Activated CD4-positive, alpha-beta memory T cell treated with anti-CD3 and anti-CD28 coated beads for 36 hours (primary cell): ENCODE results near the gene BHLHA15. TPM values are rescaled to one million over a fixed set of nuclear protein-coding genes. Genes with fewer than 3 reads are reported as not detected.
"Not testable (repeated sequence)": the region's sequence is repeated elsewhere in the genome, so short reads cannot be mapped to it uniquely, and the experiment has no call there.

Experiments used
- CTCF ChIA-PET: fragments of 350-600 bp; sonication (Branson Sonifier 250); formaldehyde crosslinking; loops from one replicate; lab custom pipeline; 2021; ENCODE audit warnings: antibody characterized with exemption, inconsistent platforms; lab: Charles Lee
- POLR2A ChIA-PET: fragments of 350-600 bp; sonication (Branson Sonifier 250); formaldehyde crosslinking; loops from one replicate; lab custom pipeline; 2021; ENCODE audit warnings: antibody characterized with exemption; lab: Charles Lee
- DNase-seq: peaks from one replicate; pipeline ENCODE4 v3.0.0-alpha.2; 2020
- H3K27ac Mint-ChIP-seq: one replicate; pipeline ENCODE4 v1.8.0; 2021; ENCODE audit warnings: mixed read lengths
- H3K27me3 Mint-ChIP-seq: one replicate; pipeline ENCODE4 v1.8.0; 2021; ENCODE audit warnings: mixed read lengths
- H3K36me3 Mint-ChIP-seq: one replicate; pipeline ENCODE4 v1.8.0; 2021; ENCODE audit warnings: mixed read lengths
- H3K4me1 Mint-ChIP-seq: one replicate; pipeline ENCODE4 v1.8.0; 2021; ENCODE audit warnings: low read depth, mixed read lengths
- H3K4me3 Mint-ChIP-seq: one replicate; pipeline ENCODE4 v1.8.0; 2021; ENCODE audit warnings: mild to moderate bottlenecking, mixed read lengths
- H3K9me3 Mint-ChIP-seq: one replicate; pipeline ENCODE4 v1.8.0; 2021; ENCODE audit warnings: mixed read lengths
- intact Hi-C: fragments of 100-400 bp; cut with micrococcal nuclease; formaldehyde crosslinking; loops from one replicate; pipeline ENCODE4 v1.15.1; 2023
- total RNA-seq, 2 experiments: library from RNA; stranded (reverse); gene quantifications; one replicate each; pipeline ENCODE4 v1.2.3, GENCODE V29; 2021

The BHLHA15 gene
- total RNA-seq, 2 experiments from 2014 or later: 0.67 TPM; not detected in 1

DNA sequence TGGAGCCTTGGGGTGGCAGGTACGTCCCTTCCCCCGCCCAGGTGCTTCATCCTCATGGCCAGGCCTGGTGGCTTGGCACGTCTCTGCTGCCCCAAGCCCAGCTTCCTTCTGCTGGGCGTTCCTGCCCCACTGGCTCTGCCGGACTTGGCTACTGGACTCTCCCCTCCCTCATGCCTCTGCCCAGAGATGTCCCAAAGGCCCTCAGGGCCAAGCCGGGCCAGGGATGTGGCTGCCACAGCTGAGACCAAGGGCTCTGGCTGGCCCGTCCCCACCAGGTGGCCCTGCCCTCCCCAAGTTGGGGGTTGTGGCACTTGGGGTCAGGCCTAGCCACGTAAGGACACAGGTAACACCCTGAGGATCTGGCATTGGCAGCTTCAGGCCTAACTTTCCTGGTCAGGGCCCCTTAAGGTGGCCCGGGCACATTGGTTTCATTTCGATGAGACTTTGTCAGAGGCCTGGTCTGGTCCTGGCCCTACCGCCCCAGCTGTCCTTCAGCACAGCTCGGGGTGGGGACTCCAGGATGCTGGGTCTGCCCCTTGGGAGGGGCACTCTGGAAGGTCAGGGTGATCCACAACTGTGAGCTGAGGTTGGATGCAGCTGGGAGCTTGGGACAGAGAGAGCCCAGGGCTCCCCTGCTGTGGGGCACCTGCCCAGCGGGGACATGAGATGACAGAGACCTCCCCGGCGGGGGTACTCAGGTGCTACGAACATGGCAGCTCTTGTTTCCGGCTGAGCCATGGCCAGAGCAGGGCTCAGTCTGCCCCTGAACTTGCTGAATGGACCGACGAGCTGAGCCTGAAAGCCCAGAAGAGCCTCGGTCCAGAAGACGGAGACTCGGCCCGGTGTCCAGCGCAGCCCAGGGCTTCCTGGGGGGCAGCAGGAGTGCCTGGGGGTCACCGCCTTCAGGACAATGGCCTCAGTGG lies 2.9 kb downstream of the BHLHA15 start:
- Mint-ChIP-seq H3K27me3 (no peaks in the 10 kb centered on the region), H3K4me1 (peaks cover 16% of the 10 kb centered on the region), H3K27ac (no peak overlapping the region), H3K4me3 (no peak overlapping the region), H3K9me3 (no peaks in the 10 kb centered on the region), H3K36me3 (peaks cover 4% of the 10 kb centered on the region)
- ChIA-PET POLR2A (interaction anchor here (0.6 to 0.8 kb wide), 2 partner anchors 12 to 49 kb away, joined by 3 read pairs; no protein-coding TSS in a partner anchor), CTCF (no interaction called here)
- intact Hi-C loops: no loop called here
- no peak for DNase-seq

DNA sequence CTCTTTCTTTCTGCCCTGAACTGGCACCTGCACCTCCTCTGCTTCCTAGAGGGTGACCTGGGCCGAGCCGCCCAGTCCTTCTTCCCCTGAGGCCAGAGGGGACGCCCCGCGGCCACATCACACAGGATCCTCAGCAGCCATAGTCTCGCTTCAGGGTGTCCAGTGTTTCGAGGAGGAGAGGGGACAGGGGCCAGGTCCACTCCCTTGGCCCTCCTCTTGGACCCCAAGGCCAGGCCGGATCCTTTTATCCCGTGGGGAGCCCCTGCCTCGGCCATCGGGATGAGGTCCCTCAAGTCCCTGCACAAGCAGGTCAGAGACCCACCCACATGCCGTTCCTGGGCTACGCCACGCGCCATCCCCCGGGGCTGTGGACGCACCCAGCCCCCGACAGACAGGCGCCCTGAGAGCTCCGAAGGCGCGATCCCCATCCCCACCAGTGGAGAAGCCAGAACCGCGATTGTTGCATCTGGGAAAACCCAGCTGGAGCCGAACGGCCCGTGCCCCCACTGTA lies 3.6 kb downstream of the BHLHA15 start:
- H3K4me3 Mint-ChIP-seq: no peak overlapping the region
- intact Hi-C loops: no loop called here
- peaks cover 20% of the 10 kb centered on the region for H3K4me1 Mint-ChIP-seq
- POLR2A ChIA-PET: no interaction called here
- no peak for DNase-seq
- H3K27me3 Mint-ChIP-seq: no peaks in the 10 kb centered on the region
- H3K9me3 Mint-ChIP-seq: no peaks in the 10 kb centered on the region
- CTCF ChIA-PET: no interaction called here
- H3K36me3 Mint-ChIP-seq: peaks cover 6% of the 10 kb centered on the region
- H3K27ac Mint-ChIP-seq: no peak overlapping the region

DNA sequence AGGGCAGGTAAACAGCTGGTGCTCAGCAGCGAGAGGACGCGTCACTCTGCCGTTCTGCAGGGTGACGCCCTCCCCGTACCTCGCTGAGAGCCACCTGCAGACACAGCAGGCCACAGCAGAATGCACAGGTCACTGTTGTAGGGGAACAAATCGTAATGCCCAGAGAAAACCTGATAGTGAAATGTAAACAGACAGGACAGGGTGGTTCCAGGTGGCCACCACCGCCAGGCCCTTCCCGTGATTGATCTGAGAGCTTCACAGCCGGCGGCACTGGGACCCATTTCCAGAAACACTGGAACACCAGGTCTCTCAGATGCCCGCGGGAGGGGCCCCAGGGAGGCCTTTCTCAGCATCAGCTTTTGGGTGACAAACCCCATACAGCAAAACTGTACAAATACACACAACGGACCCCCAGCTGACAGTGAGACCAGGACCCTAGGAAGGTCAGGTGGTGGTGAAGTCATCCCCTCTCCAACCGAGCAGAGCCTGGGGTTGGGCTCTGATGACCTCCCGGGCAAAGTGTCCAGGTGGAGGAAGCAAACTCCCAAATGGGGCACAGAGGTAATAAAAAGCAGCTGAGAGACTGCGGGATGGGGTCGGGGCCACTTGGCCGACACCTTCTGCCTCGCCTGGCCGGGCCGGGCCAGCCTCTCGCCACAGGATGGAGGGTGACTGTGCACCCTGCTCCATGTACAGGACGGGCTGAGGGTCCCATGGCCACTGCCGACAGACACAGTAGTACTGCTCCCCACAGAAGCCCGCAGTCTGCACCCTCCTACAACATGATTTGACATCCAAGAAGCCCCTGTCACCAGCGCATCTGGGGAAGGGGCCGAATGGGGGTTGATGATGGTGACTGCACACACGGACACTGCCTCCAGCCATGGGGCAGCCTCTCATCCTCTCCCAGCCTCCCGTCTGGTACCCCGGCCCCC lies 4.6 kb downstream of the BHLHA15 start:
- CTCF ChIA-PET: no interaction called here
- Mint-ChIP-seq H3K9me3 (no peaks in the 10 kb centered on the region), H3K4me1 (peaks cover 20% of the 10 kb centered on the region), H3K27me3 (no peaks in the 10 kb centered on the region), H3K36me3 (peaks cover 6% of the 10 kb centered on the region), H3K27ac (no peak overlapping the region), H3K4me3 (no peak overlapping the region)
- POLR2A ChIA-PET: no interaction called here
- DNase-seq: no peak
- intact Hi-C loops: no loop called here

DNA sequence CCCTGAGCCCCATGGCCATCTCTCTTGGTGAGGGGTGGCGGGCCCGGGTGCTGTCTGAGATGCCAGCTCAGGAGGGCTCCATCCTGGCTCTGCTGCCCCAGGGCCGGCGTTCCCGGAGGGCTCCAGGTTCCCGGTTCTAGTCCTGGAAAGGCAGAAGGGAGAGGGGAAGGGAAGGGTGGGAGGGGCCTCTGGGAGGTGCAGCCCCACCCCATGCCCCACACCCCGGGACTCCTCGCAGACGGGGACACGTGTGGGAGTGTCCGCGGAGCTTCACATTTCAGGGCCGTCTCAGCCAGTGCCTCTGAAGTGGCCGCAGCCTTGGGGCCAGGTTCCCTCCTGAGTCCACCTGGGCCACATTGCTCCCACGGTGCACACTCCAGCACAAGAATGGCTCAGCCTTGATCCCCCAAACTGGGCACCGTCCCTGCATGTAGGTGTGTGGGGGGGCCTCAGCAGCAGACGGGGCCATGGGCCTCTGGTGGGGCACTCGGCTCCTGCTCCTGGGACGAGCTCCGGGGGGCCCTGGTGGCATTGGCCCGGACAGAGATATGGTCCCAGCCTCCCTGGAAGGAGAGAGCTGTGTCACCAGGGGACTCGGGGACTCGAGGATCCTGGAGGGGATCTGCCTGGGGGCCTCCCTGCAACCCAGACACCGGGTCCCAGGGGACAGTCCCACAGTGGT lies 5.8 kb downstream of the BHLHA15 start:
- Mint-ChIP-seq H3K9me3 (no peaks in the 10 kb centered on the region), H3K27me3 (no peaks in the 10 kb centered on the region), H3K4me3 (no peak overlapping the region), H3K4me1 (peaks cover 15% of the 10 kb centered on the region), H3K27ac (no peak overlapping the region), H3K36me3 (peaks cover 8% of the 10 kb centered on the region)
- DNase-seq: no peak
- ChIA-PET POLR2A (no interaction called here), CTCF (no interaction called here)
- intact Hi-C loops: no loop called here

DNA sequence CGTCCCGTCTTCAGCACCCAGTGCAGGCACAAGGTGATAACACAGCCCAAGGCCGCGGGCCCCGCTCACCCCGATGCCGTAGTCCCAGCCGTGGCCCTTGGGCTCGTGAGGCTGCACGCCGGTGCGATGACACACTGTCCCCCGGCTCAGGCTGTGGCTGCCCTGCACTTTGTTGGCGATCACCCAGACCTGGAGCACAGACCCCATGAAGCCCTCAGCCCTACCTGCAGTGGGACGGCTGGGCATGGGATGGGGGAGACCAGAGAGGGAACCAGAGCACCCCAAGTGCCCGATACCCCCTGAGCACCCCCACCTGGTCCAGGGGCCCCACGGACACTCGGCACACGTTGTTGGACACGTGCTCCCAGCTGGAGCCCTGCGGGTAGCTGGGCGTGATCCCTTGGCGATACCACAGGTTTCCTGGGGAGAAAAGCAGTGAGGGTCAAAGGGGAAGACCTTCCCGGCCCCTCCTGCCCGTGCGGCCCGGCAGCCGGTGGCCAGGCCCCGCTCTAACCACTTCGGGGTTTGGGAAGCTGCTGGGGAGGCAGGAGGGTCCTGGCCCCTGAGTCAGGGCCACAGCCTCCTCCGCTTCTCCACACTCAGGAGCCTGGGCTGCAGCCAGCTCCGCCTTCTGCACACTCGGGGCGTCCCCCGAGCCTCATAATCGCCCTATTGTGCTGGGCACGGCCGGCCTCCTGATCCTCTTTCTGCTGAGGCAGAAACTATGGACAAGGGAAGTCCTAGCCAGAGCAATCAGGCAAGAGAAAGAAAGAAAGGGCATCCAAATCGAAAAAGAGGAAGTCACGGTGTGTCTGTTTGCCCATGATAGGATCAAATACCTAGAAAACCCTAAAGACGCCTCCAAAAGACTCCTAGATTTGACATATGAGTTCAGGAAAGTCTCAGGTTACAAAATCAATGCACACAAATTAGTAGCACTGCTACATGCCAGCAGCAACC lies 6.7 kb downstream of the BHLHA15 start:
- POLR2A ChIA-PET: no interaction called here
- no peaks in the 10 kb centered on the region for H3K9me3 Mint-ChIP-seq
- CTCF ChIA-PET: no interaction called here
- H3K27me3 Mint-ChIP-seq: no peaks in the 10 kb centered on the region
- H3K4me3 Mint-ChIP-seq: no peak overlapping the region
- H3K36me3 Mint-ChIP-seq: peaks cover 8% of the 10 kb centered on the region
- H3K27ac Mint-ChIP-seq: peak overlapping the region; percentile 40
- H3K4me1 Mint-ChIP-seq: peaks cover 15% of the 10 kb centered on the region
- intact Hi-C loops: no loop called here
- DNase-seq: no peak

DNA sequence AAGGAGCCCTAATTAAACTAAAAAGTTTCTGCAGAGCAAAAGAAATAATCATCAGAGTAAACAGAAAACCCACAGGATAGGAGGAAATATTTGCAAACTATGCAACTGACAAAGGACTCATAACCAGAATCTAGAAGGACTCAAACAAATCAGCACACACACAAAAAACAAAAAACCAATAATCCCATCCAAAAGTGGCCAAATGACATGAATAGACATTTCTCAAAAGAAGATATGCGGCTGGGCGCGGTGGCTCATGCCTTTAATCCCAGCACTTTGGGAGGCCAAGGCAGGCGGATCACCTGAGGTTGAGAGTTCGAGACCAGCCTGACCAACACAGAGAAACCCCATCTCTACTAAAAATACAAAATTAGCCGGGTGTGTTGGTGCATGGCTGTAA lies 8.1 kb downstream of the BHLHA15 start:
- H3K27me3 Mint-ChIP-seq, intact Hi-C loops, H3K9me3 Mint-ChIP-seq, DNase-seq, H3K4me3 Mint-ChIP-seq, POLR2A ChIA-PET, CTCF ChIA-PET: not testable (repeated sequence)
- Mint-ChIP-seq H3K36me3 (peaks cover 12% of the 10 kb centered on the region), H3K4me1 (peaks cover 15% of the 10 kb centered on the region), H3K27ac (peak overlapping the region; percentile 11)

DNA sequence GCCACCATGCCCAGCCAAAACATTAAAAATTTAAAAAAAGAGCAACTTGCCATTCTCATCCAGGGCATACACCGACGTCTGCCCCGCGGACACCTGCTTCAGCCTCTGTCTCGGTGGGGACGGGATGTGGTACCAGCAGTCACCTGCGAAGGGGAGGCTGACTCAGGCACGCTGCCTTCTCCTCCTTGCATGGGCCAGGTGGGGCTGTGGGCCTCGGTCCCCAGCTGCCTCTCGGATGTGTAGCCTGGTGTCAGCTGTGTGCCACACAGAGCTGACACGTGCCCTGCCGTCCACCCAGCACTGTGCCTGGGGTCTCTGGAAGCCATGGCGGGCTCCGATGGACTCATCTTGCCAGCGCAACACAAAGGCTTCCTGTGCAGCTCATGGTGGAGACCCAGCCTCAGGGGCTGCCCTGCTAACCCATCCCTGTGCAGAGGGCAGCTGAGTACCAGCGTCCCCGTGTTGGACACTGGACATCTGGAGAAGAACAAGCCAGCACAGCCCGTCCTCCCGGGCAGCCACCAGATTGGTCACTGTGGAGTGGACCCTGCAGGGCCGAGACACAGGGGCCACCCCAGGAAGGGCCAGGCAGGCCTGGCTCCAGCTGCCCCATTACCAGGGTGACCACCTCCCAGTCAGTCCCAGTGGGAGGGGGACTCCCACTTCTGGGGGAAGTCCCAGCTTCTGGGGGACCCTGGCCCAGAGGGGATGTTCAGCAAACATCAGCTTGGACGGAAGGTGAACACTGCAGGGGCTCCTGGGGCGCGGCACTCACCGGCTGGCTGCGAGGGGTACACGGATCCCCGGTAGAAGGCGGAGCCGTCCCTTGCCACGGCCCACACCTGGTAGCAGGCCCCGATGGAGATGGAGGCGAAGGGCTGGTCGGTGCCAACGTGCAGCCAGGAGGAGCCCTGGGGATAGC lies 10.6 kb downstream of the BHLHA15 start:
- Mint-ChIP-seq H3K27ac (no peak overlapping the region), H3K9me3 (no peaks in the 10 kb centered on the region), H3K27me3 (no peaks in the 10 kb centered on the region), H3K4me1 (peaks cover 15% of the 10 kb centered on the region), H3K36me3 (peaks cover 11% of the 10 kb centered on the region), H3K4me3 (no peak overlapping the region)
- intact Hi-C loops: no loop called here
- ChIA-PET CTCF (no interaction called here), POLR2A (no interaction called here)
- DNase-seq: no peak

DNA sequence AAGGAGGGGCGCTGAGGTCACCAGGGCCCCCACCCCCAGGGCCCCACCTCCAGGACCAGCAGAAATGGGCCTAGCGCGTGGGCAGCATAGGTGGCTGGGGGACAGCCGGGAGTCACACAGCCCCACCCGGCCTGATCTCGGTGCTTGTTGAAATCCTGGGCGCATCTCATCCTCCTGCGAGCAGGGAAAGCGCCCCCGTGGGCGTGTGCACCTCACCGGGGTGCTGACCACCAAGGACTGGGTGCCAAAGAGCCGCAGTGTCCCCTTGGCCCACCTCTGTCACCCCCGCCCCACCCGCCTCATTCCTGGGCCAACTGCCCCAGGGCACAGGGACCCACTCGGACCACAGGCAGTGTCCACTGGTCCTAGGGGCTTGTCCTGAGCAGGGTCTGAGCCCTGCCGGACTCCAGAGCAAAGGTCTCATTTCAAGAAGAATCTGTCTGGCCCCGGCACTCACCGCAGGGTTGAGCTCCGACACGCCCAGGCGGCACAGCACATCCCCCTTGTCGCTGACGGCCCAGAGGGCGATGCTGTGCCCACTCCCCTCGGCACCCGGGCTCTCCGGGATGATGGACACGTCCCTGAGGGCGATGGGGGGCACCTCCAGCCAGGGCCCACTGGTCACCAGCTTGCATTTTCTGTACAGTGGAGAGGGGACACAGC lies 11.4 kb downstream of the BHLHA15 start:
- H3K27ac Mint-ChIP-seq: no peak overlapping the region
- H3K36me3 Mint-ChIP-seq: peaks cover 13% of the 10 kb centered on the region
- DNase-seq: no peak
- intact Hi-C loops: no loop called here
- peaks cover 15% of the 10 kb centered on the region for H3K4me1 Mint-ChIP-seq
- ChIA-PET POLR2A (no interaction called here), CTCF (no interaction called here)
- H3K27me3 Mint-ChIP-seq: no peaks in the 10 kb centered on the region
- no peak overlapping the region for H3K4me3 Mint-ChIP-seq
- no peaks in the 10 kb centered on the region for H3K9me3 Mint-ChIP-seq

DNA sequence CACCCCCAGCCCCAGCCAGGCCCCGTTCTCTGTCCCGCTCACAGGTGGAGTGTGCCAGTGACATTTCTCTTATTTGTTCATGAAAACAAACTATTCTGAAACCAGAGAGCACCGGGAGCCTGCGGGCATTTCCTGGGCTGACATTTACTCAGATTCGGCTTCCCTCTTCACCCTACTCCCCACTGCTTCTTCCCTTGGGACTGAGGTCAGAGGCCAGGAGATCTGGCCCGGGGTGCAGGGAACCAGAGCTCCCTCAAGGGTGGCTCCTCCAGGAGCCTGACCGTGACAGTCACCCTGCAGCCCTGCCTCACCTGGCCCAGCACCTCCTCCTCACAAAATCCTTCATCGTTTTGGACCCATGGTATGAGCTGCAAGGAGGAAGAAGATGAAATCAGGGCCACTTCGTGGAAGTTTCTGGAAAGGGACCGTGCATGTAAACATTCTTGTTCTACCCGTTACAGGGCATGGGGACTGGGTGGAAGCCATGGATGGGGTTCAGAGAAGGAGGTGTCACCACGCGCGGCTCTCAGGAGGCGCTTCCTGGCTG lies 12.2 kb downstream of the BHLHA15 start:
- Mint-ChIP-seq H3K4me1 (peaks cover 11% of the 10 kb centered on the region), H3K9me3 (no peaks in the 10 kb centered on the region), H3K36me3 (peaks cover 19% of the 10 kb centered on the region), H3K4me3 (no peak overlapping the region), H3K27me3 (no peaks in the 10 kb centered on the region), H3K27ac (no peak overlapping the region)
- DNase-seq: no peak
- intact Hi-C loops: no loop called here
- CTCF ChIA-PET: no interaction called here
- POLR2A ChIA-PET: no interaction called here
